CD1c-positive myeloid dendritic cell (primary cell): ENCODE results near the gene RFX2.

Experiments
- DNase-seq: peaks from one replicate; pipeline ENCODE4 v3.0.0-alpha.2; 2016; ENCODE audit errors: extremely low spot score

The RFX2 gene

GRCh38 chr19:5956323-5956722 lies 154.0 kb downstream of the RFX2 start:
- DNase-seq = no peak

GRCh38 chr19:5955636-5955935 lies 154.7 kb downstream of the RFX2 start:
- no peak for DNase-seq

GRCh38 chr19:5954293-5954692 lies 156.0 kb downstream of the RFX2 start:
- DNase-seq = no peak

GRCh38 chr19:5953680-5954213 lies 156.6 kb downstream of the RFX2 start:
- peak; percentile 24 for DNase-seq

GRCh38 chr19:5953030-5953589 lies 157.2 kb downstream of the RFX2 start:
- DNase-seq = peak; percentile 43

GRCh38 chr19:5952193-5953029 lies 157.9 kb downstream of the RFX2 start:
- DNase-seq = peak; percentile 5

- DNase-seq = peak; percentile 66
Measured at GRCh38 chr19:5951338-5951861, 158.9 kb downstream of the RFX2 start.

GRCh38 chr19:5950741-5951140 lies 159.6 kb downstream of the RFX2 start:
- DNase-seq = no peak

GRCh38 chr19:5949792-5950305 lies 160.5 kb downstream of the RFX2 start:
- DNase-seq = no peak

- DNase-seq = no peak
Measured at GRCh38 chr19:5948752-5949564, 161.3 kb downstream of the RFX2 start.

- peak; percentile 86 for DNase-seq
Measured at GRCh38 chr19:5947435-5947834, 162.9 kb downstream of the RFX2 start.

- no peak for DNase-seq
Measured at GRCh38 chr19:5943623-5944022, 166.7 kb downstream of the RFX2 start.
